Renal cortical epithelial cell (primary cell): Measurements from ENCODE around the gene UNC13C. TPM values are rescaled to one million over a fixed set of nuclear protein-coding genes. Genes with fewer than 3 reads are reported as not detected.

ENCODE experiments used
- DNase-seq: peaks from one replicate; pipeline ENCODE4 v3.0.0-alpha.2; 2011; ENCODE audit warnings: low read depth
- total RNA-seq: library from RNA; depleted of rRNA; stranded (reverse); fragments of >200 nt; gene quantifications from 2 replicates; pipeline ENCODE4 v1.2.3, GENCODE V29; 2014

The UNC13C gene
- total RNA-seq, 1 donor from 2014 or later: under 0.01 TPM

DNA sequence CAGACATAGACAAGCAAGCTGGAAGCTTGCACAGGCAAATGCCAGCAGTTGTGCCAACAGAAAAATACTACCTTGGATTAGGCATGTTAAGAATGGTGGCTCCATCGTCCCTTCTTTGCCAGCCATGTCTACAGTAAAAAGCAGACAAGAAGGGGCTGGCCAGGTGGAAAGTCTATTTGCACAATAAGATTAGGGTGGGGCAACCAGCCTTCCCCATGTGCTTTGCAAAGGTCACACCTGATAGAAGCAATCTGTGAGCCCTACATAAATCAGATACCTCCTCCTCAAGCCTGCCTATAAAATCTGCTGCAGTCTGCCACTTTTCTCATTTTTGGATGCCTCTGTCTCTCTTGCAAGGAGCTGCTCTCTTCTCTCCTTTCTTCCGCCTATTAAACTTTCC lies 662.6 kb downstream of the UNC13C start:
- DNase-seq: no peak

DNA sequence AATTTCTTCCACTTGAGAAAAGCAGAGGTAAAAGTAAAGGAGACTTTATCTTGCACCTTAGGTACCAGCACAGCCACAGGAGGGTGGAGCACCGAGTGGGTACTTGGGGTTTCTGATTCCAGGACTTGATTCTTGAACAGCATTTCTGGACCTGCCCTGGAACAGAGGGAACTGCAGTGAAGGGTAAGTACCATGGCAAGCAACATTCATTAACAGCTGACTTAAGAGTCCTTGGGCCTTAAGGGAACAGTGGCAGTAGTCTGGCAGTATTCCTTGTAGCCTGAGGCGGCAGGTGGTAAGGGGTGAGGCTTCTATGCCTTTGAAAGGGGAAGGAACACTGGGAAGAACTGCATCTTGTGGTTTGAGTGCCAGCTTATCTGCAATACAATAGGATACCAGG lies 666.6 kb downstream of the UNC13C start:
- DNase-seq: no peak

DNA sequence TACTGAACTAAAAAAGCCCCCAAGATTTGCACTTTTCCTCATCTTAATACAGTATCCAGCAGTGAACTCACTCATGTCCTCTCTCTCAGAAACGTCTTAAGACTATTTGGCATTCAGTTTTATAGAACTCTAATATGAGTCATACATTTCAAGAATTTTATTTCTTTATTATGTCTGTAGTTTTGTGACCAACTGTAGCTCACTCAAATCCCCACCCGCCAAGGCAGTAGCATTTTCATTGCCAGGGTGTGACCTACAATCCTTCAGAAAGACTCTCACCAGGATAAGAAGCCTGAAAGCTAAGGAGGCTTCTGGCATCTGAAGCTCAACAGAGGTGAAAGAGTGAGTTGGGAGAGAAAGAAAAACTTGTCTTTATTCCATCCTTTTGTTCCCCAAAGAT lies 681.4 kb downstream of the UNC13C start:
- DNase-seq: no peak

DNA sequence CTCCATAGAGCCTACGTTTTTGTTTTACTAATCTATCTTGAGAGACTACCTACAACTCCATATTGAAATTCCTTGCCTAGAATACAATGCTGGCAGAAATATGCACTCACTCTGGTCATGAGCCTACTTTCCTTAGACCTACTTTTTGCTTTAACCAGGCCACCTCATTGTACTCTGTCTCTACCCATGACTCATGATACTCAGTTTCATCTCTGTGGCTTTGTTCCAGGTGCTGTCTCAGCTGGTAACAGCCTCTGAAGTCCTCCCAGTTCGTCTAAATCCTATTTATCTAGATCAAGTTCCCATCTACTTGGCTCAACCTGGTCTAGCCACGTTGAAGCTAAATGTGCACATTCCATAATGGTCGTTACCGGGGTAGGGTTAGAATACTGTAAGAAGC lies 682.1 kb downstream of the UNC13C start:
- DNase-seq: no peak

DNA sequence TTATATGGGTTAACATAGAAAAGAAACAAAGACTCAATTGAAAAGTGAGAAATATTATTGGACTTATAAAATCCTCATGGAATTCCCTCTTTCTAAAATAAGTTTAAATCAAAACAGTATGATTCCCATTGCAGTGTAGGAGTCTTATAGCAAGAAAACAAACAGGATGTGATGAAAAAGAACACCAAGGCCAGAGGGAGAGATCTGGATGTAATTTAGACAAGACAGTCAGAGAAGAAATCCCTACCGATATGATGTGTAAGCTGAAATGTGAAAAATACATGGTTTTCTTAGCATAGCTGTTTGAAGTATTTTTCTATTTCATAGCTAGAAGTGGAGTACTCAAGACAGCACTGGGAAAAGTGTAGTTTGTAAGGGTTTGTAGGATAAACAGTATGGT lies 697.0 kb downstream of the UNC13C start:
- no peak for DNase-seq

DNA sequence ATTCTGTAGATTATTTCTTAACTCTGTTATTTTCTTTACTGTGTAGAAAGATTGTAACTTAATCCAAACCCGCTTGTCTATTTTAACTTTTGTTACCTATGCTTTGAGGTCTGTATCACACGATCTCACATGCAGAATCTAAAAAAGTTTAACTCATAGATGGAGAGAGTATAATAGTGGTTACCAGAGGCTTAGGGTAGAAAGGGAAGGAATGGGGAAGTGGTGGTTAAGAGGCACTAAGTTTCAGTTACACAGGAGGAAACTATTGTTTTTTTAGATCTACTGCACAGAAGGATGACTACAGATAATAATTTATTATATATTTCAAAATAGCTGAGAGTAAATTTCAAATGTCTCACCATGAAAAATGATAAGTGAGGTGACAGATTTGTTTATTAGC lies 703.3 kb downstream of the UNC13C start:
- no peak for DNase-seq

Other genes with a start within 250 kb of the UNC13C start
- gene WDR72, start 218.8 kb upstream of the UNC13C start, total RNA-seq: 2.3 and 11.8 TPM in 2 replicates